ENCODE measurements around the gene NUMB. TPM values are rescaled to one million over a fixed set of nuclear protein-coding genes. Genes with fewer than 3 reads are reported as not detected.

The NUMB gene
- total and polyA plus RNA-seq, 2 donors (not counting 3 experiments of a cell fraction or from before 2014, with no cell fraction given), result 128 to 164 TPM

GRCh38 chr14:73262427-73263183 is 195.7 kb downstream of the NUMB start:
- intact Hi-C loops (cut with micrococcal nuclease) (no loop called here), dilution Hi-C loops (cut with MboI; ENCODE audit: extremely low pct_ligation_motif_present, low sequenced_read_pairs) (no loop called here)
- H2AFZ ChIP-seq (ENCODE audit: low read depth, low read length), result no peak overlapping the region
- no peak overlapping the region for H3K4me2 ChIP-seq (ENCODE audit: insufficient read depth, low read length)
- BruUV-seq (replicated peaks), result no TSS peak
- CTCF ChIA-PET, result interaction anchor here (0.5 to 1.1 kb wide), 3 partner anchors 14 to 209 kb away, joined by 3 to 4 read pairs (median 3); no protein-coding TSS in a partner anchor
- POLR2A ChIA-PET, result no interaction called here
- no peaks in the 10 kb centered on the region for H4K20me1 ChIP-seq (replicated peaks; ENCODE audit: control insufficient read depth, extremely low read depth, insufficient read depth, low read length)
- H3K4me3 ChIP-seq (replicated peaks in 1 of 3; ENCODE audit: insufficient read depth in 1 of 3, low read depth in 1 of 3, low read length in 3 of 3), result no peak overlapping the region
- no peak overlapping the region for H3K9ac ChIP-seq (replicated peaks; ENCODE audit: extremely low read depth, insufficient read depth, low read length)
- FAIRE-seq, result no peak
- no peaks in the 10 kb centered on the region for H3K27me3 ChIP-seq (ENCODE audit: control insufficient read depth in 2 of 2, insufficient read depth in 2 of 2, low read length in 2 of 2)
- H3K36me3 ChIP-seq (ENCODE audit: control insufficient read depth in 2 of 2, extremely low read depth in 1 of 2, insufficient read depth in 2 of 2, low read length in 2 of 2), result no peaks in the 10 kb centered on the region
- DNase-seq (ENCODE audit: low read depth, low spot score), result no peak
- H3K4me1 ChIP-seq (ENCODE audit: control insufficient read depth, extremely low read depth, insufficient read depth, low read length), result no peaks in the 10 kb centered on the region
- H3K9me1 ChIP-seq (replicated peaks; ENCODE audit: control insufficient read depth, extremely low read depth, insufficient read depth, low read length), result no peaks in the 10 kb centered on the region
- H3K79me2 ChIP-seq (ENCODE audit: control insufficient read depth, insufficient read depth, low read length), result no peaks in the 10 kb centered on the region
- H3K9me3 ChIP-seq (replicated peaks; ENCODE audit: control insufficient read depth, insufficient read depth, low read length), result no peaks in the 10 kb centered on the region
- TF ChIP-seq EZH2 (IDR thresholded peaks at IDR 0.05; ENCODE audit: borderline replicate concordance, low read depth, low read length, severe bottlenecking), result no peak
- no peak for TF ChIP-seq POLR2AphosphoS5 (IDR thresholded peaks at IDR 0.05; ENCODE audit: insufficient read depth, low read depth, low read length)
- H3K27ac ChIP-seq (ENCODE audit: insufficient read depth, low read depth, low read length), result no peak overlapping the region

GRCh38 chr14:73261520-73262426 is 196.6 kb downstream of the NUMB start:
- H3K9me1 ChIP-seq (replicated peaks; ENCODE audit: control insufficient read depth, extremely low read depth, insufficient read depth, low read length), result no peaks in the 10 kb centered on the region
- no peaks in the 10 kb centered on the region for H3K27me3 ChIP-seq (ENCODE audit: control insufficient read depth in 2 of 2, insufficient read depth in 2 of 2, low read length in 2 of 2)
- intact Hi-C loops (cut with micrococcal nuclease), result no loop called here
- POLR2A ChIA-PET, result no interaction called here
- no peak overlapping the region for H3K4me3 ChIP-seq (replicated peaks in 1 of 3; ENCODE audit: insufficient read depth in 1 of 3, low read depth in 1 of 3, low read length in 3 of 3)
- H3K4me1 ChIP-seq (ENCODE audit: control insufficient read depth, extremely low read depth, insufficient read depth, low read length), result no peaks in the 10 kb centered on the region
- CTCF ChIA-PET, result interaction anchor here (0.5 kb wide), 1 partner anchor 210 kb away, joined by 3 read pairs; no protein-coding TSS in a partner anchor
- FAIRE-seq (no peak), DNase-seq (ENCODE audit: low read depth, low spot score) (no peak)
- no peak overlapping the region for H2AFZ ChIP-seq (ENCODE audit: low read depth, low read length)
- no TSS peak for BruUV-seq (replicated peaks)
- H3K36me3 ChIP-seq (ENCODE audit: control insufficient read depth in 2 of 2, extremely low read depth in 1 of 2, insufficient read depth in 2 of 2, low read length in 2 of 2), result no peaks in the 10 kb centered on the region
- dilution Hi-C loops (cut with MboI; ENCODE audit: extremely low pct_ligation_motif_present, low sequenced_read_pairs), result no loop called here
- no peak overlapping the region for H3K27ac ChIP-seq (ENCODE audit: insufficient read depth, low read depth, low read length)
- H3K79me2 ChIP-seq (ENCODE audit: control insufficient read depth, insufficient read depth, low read length), result no peaks in the 10 kb centered on the region
- no peaks in the 10 kb centered on the region for H3K9me3 ChIP-seq (replicated peaks; ENCODE audit: control insufficient read depth, insufficient read depth, low read length)
- H3K9ac ChIP-seq (replicated peaks; ENCODE audit: extremely low read depth, insufficient read depth, low read length), result no peak overlapping the region
- H4K20me1 ChIP-seq (replicated peaks; ENCODE audit: control insufficient read depth, extremely low read depth, insufficient read depth, low read length), result no peaks in the 10 kb centered on the region
- no peak for TF ChIP-seq JUN (IDR thresholded peaks at IDR 0.05; ENCODE audit: borderline replicate concordance, insufficient read depth, insufficient read length, low read depth)
- no peak for TF ChIP-seq POLR2A (IDR thresholded peaks at IDR 0.05; ENCODE audit: low read depth, low read length)
- no peak overlapping the region for H3K4me2 ChIP-seq (ENCODE audit: insufficient read depth, low read length)

Data from endothelial cell of umbilical vein (primary cell).